Thoracic aorta (tissue), 2 donors: ENCODE data around the gene TMC5. TPM values are rescaled to one million over a fixed set of nuclear protein-coding genes. Genes with fewer than 3 reads are reported as not detected.

ENCODE experiments used
- ATAC-seq: fragments of 150-250 bp; one replicate; pipeline ENCODE4 v1.8.0; 2017; ENCODE audit warnings: low read depth; ENCODE audit not compliant: insufficient number of reproducible peaks, low FRiP score
- DNase-seq: peaks from one replicate; pipeline ENCODE4 v3.0.0-alpha.2; 2020; ENCODE audit warnings: low spot score
- H3K27ac ChIP-seq, 2 donors: fragments of 200-600 bp; sonication (generic); 1 replicate in 1 of 2; 2 replicates in 1 of 2; pipeline ENCODE4 v1.5.1; 2016; ENCODE audit warnings: mild to moderate bottlenecking in 2 of 2, moderate library complexity in 2 of 2
- H3K27me3 ChIP-seq: fragments of 200-600 bp; sonication (generic); replicated peaks from 2 replicates; pipeline ENCODE4 v1.6.0; 2016; ENCODE audit warnings: mild to moderate bottlenecking; ENCODE audit not compliant: insufficient read depth
- H3K36me3 ChIP-seq: fragments of 200-600 bp; sonication (generic); one replicate; pipeline ENCODE4 v1.5.1; 2016
- H3K4me1 ChIP-seq, 2 donors: fragments of 200-600 bp; sonication (generic); 1 replicate in 1 of 2; 2 replicates in 1 of 2; pipeline versions ENCODE4 v1.5.1 to v1.6.0; 2016; ENCODE audit warnings: low read depth in 2 of 2, mild to moderate bottlenecking in 1 of 2; ENCODE audit not compliant: control insufficient read depth in 1 of 2
- H3K4me3 ChIP-seq: fragments of 200-600 bp; sonication (generic); 2 replicates; pipeline ENCODE4 v1.5.1; 2016; ENCODE audit warnings: mild to moderate bottlenecking
- H3K9me3 ChIP-seq: fragments of 200-600 bp; sonication (generic); 2 replicates; pipeline ENCODE4 v1.5.1; 2016
- total RNA-seq, 2 donors: library from RNA; depleted of rRNA; stranded (reverse); fragments of >200 nt; gene quantifications; one replicate each; pipeline versions ENCODE4 v1.1.0 to v1.2.3, GENCODE V29; 2016
- TF ChIP-seq, protein P1 (sequence below): fragments of 200-600 bp; sonication (generic); IDR thresholded peaks from one replicate; pipeline ENCODE4 v1.5.1; 2019; ENCODE audit warnings: antibody characterized with exemption

TMC5 gene
- total RNA-seq, 2 donors from 2014 or later, result 0.71 TPM; not detected in 1

DNA sequence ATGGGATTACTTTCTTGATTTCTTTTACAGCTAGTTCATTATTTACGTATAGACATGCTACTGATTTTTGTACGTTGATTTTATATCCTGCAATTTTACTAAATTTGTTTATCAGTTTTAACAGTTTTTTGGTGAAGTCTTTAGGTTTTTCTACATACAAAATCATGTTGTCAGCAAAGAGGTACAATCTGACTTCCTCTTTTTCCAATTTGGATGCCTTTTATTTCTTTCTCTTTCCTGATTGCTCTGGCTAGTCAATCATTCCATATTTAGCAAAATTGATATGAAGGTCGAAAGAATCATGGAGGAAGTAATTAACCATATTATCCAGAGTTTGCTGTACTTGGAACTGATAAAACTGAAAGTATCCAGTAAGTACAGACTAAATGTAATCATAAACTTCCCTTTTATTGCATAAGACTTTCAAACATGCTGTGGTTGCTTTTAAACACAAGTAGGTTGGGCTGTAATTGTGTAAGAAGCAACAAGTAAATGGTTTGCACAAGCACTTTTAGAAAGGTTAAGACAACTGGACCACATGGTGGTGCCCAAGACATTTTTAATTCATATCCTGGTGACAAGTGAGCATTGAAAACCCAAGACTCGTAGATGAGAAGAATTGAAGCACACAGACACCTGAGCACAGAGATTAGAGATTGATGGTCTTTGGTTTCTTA, 95.8 kb downstream of the TMC5 start:
- Histone ChIP-seq H3K4me1 (peaks cover 0 to 15% of the 10 kb centered on the region in 2 donors), H3K36me3 (peaks cover 8% of the 10 kb centered on the region), H3K27ac (no peak overlapping the region), H3K27me3 (no peaks in the 10 kb centered on the region), H3K9me3 (no peaks in the 10 kb centered on the region), H3K4me3 (peak overlapping the region; percentile 26)
- no peak for DNase-seq
- TF ChIP-seq, protein P1, sequence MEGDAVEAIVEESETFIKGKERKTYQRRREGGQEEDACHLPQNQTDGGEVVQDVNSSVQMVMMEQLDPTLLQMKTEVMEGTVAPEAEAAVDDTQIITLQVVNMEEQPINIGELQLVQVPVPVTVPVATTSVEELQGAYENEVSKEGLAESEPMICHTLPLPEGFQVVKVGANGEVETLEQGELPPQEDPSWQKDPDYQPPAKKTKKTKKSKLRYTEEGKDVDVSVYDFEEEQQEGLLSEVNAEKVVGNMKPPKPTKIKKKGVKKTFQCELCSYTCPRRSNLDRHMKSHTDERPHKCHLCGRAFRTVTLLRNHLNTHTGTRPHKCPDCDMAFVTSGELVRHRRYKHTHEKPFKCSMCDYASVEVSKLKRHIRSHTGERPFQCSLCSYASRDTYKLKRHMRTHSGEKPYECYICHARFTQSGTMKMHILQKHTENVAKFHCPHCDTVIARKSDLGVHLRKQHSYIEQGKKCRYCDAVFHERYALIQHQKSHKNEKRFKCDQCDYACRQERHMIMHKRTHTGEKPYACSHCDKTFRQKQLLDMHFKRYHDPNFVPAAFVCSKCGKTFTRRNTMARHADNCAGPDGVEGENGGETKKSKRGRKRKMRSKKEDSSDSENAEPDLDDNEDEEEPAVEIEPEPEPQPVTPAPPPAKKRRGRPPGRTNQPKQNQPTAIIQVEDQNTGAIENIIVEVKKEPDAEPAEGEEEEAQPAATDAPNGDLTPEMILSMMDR, result no peak
- ATAC-seq, result no peak

DNA sequence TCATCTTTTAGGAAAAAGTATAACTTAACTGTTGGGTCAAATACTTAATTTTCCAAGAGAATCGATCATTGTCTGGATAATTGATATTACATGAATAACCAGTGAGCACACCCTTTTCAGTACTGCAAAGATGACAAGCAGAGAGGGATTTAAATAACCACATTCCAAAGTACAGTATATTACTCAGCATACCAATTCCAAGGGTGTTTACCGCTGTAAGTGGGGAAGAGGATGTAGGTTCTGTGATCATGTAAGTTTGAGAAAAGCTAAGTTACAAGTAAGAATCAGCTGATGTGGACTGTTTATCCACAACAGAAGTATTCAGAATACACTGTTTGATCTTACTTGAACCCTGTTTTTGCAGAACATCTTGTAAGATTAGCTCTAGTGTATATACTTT, 98.1 kb downstream of the TMC5 start:
- peaks cover 12 to 28% of the 10 kb centered on the region in 2 donors for H3K4me1 ChIP-seq
- no peaks in the 10 kb centered on the region for H3K9me3 ChIP-seq
- ATAC-seq, result no peak
- H3K4me3 ChIP-seq, result no peak overlapping the region
- TF ChIP-seq, protein P1, result no peak
- H3K27me3 ChIP-seq, result no peaks in the 10 kb centered on the region
- H3K27ac ChIP-seq, result no peak overlapping the region
- H3K36me3 ChIP-seq, result peaks cover 7% of the 10 kb centered on the region
- DNase-seq, result no peak

DNA sequence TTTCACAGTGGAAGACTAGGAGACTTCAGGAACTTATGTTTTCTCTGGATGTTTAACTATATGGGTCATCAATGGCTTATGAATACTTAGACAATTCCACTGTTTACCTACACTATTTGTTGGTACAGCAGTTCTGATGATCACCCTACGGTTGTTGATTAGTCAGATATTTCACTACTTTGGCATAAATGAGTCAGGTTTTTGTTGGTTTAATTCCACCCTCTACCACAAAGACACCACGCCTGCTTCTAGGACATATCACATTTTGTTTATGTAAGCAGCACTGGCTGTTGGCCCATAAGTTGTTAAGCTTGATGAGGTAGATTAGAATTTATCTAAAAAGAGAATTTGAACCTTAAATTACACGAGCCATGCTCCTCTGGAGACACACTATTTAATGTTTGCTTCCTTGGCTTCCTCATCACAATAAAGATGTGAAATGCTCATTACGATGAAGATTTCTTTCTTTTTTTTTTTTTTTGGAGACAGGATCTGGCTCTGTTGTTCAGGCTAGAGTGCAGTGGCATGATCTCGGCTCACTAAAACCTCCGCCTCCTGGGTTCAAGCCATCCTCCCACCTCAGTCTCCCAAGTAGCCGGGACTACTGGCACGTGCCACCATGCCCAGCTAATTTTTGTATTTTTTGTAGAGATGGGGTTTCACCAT, 99.9 kb downstream of the TMC5 start:
- peaks cover 12 to 38% of the 10 kb centered on the region in 2 donors for H3K4me1 ChIP-seq
- DNase-seq (no peak), ATAC-seq (no peak)
- peaks cover 4% of the 10 kb centered on the region for H3K36me3 ChIP-seq
- H3K27ac ChIP-seq, result no peak overlapping the region
- no peaks in the 10 kb centered on the region for H3K27me3 ChIP-seq
- TF ChIP-seq, protein P1, result no peak
- H3K4me3 ChIP-seq, result no peak overlapping the region
- H3K9me3 ChIP-seq, result no peaks in the 10 kb centered on the region

DNA sequence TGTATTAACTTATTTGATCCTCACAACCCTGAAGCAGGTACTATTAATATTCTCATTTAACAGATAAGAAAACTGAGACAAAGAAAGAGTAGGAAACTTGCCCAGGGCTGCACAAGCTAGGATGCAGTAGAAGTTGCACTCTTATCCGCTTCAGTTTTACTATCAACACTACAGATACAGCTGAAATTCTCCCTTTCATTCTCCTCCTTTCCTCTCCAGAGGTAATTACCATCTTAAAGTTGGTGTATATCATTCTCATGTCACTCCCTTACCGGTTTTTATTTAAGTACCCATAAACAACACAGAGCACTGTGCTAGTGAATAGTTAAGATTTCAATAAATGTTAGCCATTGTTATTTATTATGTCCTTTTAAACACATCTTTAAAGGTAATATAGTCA, 100.7 kb downstream of the TMC5 start:
- DNase-seq (no peak), ATAC-seq (no peak)
- Histone ChIP-seq H3K4me3 (no peak overlapping the region), H3K36me3 (peaks cover 4% of the 10 kb centered on the region), H3K27me3 (no peaks in the 10 kb centered on the region), H3K27ac (no peak overlapping the region), H3K4me1 (peaks cover 15 to 45% of the 10 kb centered on the region in 2 donors), H3K9me3 (no peaks in the 10 kb centered on the region)
- TF ChIP-seq, protein P1, result no peak

DNA sequence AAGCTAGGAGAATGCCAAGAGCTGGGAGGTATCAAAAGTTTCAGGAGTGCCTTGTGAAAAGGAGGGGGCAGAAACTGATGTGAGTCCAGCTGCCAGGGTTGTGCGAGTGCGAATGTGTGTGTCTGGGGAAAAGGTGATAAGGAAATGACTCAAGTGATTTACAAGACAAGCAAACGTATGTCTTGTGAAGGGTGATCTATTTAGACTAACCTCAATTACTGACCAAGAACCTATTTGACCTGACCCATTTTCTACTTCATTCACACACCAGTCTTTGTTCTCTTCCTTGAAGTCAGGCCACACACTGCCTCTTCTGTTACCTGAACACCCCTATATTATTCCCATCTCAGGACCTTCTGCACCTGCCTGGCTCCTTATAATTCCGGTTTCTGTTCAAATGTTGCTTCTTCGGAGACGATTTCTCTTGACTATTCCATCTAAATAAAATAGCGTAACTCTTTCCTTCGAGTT, 103.2 kb downstream of the TMC5 start:
- peaks cover 23 to 57% of the 10 kb centered on the region in 2 donors for H3K4me1 ChIP-seq
- peak overlapping the region; percentile 83 for H3K4me3 ChIP-seq
- no peaks in the 10 kb centered on the region for H3K27me3 ChIP-seq
- H3K36me3 ChIP-seq, result no peaks in the 10 kb centered on the region
- TF ChIP-seq, protein P1, result no peak
- no peak for DNase-seq
- H3K9me3 ChIP-seq, result no peaks in the 10 kb centered on the region
- ATAC-seq, result no peak
- peak overlapping the region; percentile 85 to 90 for H3K27ac ChIP-seq
